BE2C (cell line): ENCODE measurements around the gene SMARCB1.

Source experiments
- DNase-seq: peaks from one replicate; pipeline ENCODE4 v3.0.0-alpha.2; 2020
- H3K27me3 ChIP-seq: fragments of 250-450 bp; sonication (Bioruptor Pico); 2 replicates; pipeline ENCODE4 v1.5.1; 2020; ENCODE audit warnings: mild to moderate bottlenecking
- H3K36me3 ChIP-seq: fragments of 250-450 bp; sonication (Bioruptor Pico); 2 replicates; pipeline ENCODE4 v1.5.1; 2020; ENCODE audit warnings: mild to moderate bottlenecking
- H3K4me1 ChIP-seq: fragments of 250-450 bp; sonication (Bioruptor Pico); 2 replicates; pipeline ENCODE4 v1.5.1; 2020
- H3K4me3 ChIP-seq: 2 replicates; pipeline ENCODE4 v1.5.1; 2011; ENCODE audit warnings: low read depth, low read length
- H3K9me3 ChIP-seq: fragments of 250-450 bp; sonication (Bioruptor Pico); 2 replicates; pipeline ENCODE4 v1.5.1; 2020
- CTCF ChIP-seq: IDR thresholded peaks from 2 replicates; pipeline ENCODE4 v1.5.1; 2012; ENCODE audit warnings: mild to moderate bottlenecking, low read depth, low read length

Gene SMARCB1

DNA sequence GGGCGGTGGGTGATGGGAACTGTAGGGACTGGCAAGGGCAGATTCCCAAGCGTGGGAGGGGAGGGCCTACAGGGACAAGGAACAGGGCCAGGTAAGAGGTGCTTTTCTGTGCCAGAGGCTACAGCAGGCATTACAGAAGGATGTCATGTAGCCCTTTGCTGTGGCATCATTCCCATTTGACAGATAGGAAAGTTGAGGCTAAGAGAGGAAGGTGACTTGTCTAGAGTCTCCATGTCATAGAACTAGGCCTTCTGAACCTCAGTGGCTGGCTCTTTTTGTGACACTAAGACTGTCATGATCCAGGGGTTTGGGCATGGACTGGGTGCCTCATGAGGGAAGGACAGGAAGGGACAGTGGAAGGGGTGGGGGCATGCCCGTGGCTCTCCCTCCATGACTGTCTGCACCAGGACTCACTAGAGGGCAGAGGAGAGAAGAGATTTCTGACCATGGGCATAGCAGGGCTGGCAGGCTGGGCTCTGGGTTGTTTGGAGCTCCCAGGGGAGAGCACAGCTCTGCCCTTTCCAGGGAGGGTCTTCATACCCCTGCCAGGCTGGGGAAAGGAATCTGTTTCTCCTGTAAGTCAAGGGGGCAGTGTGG, 10.9 kb upstream of the SMARCB1 start:
- no peak for DNase-seq
- TF ChIP-seq CTCF = no peak

DNA sequence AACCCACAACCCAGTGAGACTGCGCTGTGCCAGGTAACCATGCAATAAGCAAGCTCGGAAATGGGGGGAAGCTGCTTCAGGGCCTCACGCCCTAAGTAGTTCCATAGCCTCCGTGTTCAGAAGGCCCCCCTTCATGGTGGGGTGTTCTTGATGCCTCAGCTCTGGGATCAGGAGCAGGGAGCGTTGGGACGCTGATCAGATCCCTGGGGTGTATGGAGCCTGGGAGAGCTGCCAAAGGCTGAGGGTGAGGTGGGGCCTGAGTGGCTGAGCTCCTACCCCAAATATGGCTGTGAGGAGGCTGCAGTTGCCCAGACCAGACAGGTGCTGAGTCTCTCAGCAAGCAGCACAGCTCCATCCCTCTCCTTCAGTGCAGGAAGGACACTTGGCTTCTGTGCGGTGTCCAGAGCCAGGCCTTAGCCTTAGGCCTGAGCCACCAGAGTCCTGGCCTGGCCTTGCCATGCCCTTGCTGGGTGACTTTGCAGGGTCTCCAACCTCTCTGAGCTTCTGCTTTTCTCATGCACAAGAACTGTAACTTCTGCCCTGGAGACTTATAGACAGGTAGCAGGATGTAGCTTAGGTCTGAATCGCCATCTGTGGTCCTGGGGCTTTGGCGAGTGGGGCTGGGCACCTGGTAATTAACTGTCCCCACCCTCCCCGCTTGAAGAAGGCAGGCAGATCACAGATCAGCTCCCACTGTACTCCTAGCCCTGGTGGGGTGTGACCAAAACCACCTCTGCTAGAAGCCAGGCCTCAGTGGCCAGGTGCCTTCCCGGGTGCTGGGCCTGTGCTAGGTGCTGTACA, 8.8 kb upstream of the SMARCB1 start:
- no peak overlapping the region for H3K4me3 ChIP-seq
- peak; percentile 42 for DNase-seq
- no peaks in the 10 kb centered on the region for H3K9me3 ChIP-seq
- no peaks in the 10 kb centered on the region for H3K36me3 ChIP-seq
- H3K27me3 ChIP-seq = no peaks in the 10 kb centered on the region
- no peak for TF ChIP-seq CTCF
- peaks cover 4% of the 10 kb centered on the region; the same call in 1 of the 2 replicates for H3K4me1 ChIP-seq

More for the DNA sequence above, 10.9 kb upstream of the SMARCB1 start:
- Histone ChIP-seq H3K4me1 (no peaks in the 10 kb centered on the region; the same call in 1 of the 2 replicates), H3K4me3 (no peak overlapping the region), H3K27me3 (no peaks in the 10 kb centered on the region), H3K9me3 (no peaks in the 10 kb centered on the region), H3K36me3 (no peaks in the 10 kb centered on the region)

- no peak overlapping the region for H3K4me3 ChIP-seq
- no peak for TF ChIP-seq CTCF
- DNase-seq = no peak
- H3K27me3 ChIP-seq = no peaks in the 10 kb centered on the region
- peaks cover 4% of the 10 kb centered on the region; the same call in 1 of the 2 replicates for H3K4me1 ChIP-seq
- no peaks in the 10 kb centered on the region for H3K36me3 ChIP-seq
- H3K9me3 ChIP-seq = no peaks in the 10 kb centered on the region
Observed at GRCh38 chr22:23778577-23778900, 8.2 kb upstream of the SMARCB1 start.

GRCh38 chr22:23779083-23779482, 7.7 kb upstream of the SMARCB1 start:
- DNase-seq = no peak
- H3K27me3 ChIP-seq = no peaks in the 10 kb centered on the region
- H3K36me3 ChIP-seq = no peaks in the 10 kb centered on the region
- H3K4me1 ChIP-seq = peaks cover 4% of the 10 kb centered on the region; the same call in 1 of the 2 replicates
- no peak for TF ChIP-seq CTCF
- no peak overlapping the region for H3K4me3 ChIP-seq
- no peaks in the 10 kb centered on the region for H3K9me3 ChIP-seq

DNA sequence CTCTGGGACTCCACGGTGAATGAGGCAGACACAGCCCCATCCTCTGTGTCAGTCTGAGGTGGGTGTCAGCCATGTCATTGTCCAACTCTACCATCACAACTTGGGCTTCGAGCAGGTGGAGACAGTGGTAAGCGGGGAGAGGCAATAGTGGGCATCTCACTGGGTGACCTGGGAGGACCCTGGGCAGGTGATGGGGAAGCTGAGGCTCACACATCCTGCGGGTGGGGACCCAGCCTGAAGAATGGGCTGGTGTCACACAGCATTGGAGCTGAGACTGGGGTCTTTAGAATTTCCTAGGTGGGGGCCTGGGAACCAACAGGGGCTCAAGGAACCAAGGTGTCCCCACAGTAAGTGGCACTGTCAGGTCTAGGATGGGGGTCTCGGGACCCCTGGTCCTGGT, 7.0 kb upstream of the SMARCB1 start:
- TF ChIP-seq CTCF = no peak
- H3K4me1 ChIP-seq = peaks cover 4% of the 10 kb centered on the region; the same call in 1 of the 2 replicates
- H3K4me3 ChIP-seq = no peak overlapping the region

GRCh38 chr22:23780146-23780748, 6.5 kb upstream of the SMARCB1 start:
- H3K36me3 ChIP-seq = no peaks in the 10 kb centered on the region
- no peak for TF ChIP-seq CTCF
- DNase-seq = no peak
- no peak overlapping the region for H3K4me3 ChIP-seq
- peaks cover 4% of the 10 kb centered on the region; the same call in 1 of the 2 replicates for H3K4me1 ChIP-seq
- no peaks in the 10 kb centered on the region for H3K9me3 ChIP-seq
- H3K27me3 ChIP-seq = no peaks in the 10 kb centered on the region

More for the DNA sequence above, 7.0 kb upstream of the SMARCB1 start:
- no peaks in the 10 kb centered on the region for H3K27me3 ChIP-seq
- H3K36me3 ChIP-seq = no peaks in the 10 kb centered on the region
- no peak for DNase-seq
- H3K9me3 ChIP-seq = no peaks in the 10 kb centered on the region
